ENCODE results near the gene AP1AR. TPM values are rescaled to one million over a fixed set of nuclear protein-coding genes. Genes with fewer than 3 reads are reported as not detected.
A peak's percentile ranks its signal among the peaks of the same experiment; 100 is the strongest.
"Not testable (repeated sequence)": the region's sequence is repeated elsewhere in the genome, so short reads cannot be mapped to it uniquely, and the experiment has no call there.

AP1AR gene, protein sequence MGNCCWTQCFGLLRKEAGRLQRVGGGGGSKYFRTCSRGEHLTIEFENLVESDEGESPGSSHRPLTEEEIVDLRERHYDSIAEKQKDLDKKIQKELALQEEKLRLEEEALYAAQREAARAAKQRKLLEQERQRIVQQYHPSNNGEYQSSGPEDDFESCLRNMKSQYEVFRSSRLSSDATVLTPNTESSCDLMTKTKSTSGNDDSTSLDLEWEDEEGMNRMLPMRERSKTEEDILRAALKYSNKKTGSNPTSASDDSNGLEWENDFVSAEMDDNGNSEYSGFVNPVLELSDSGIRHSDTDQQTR
- polyA plus RNA-seq (ENCODE audit: insufficient read length), result 50.5 TPM
- long read RNA-seq, donor 1, partial matches to known transcripts, result 0 of 5 reads
- long read RNA-seq, donor 1, other reads (novel, unspliced or antisense), result 0 of 5 reads
- long read RNA-seq, donor 2, transcript AP1AR-201 (10 exons, 2,902 nt), result major isoform, 9 of 9 reads
- long read RNA-seq, donor 2, partial matches to known transcripts, result 0 of 9 reads
- long read RNA-seq, donor 2, other reads (novel, unspliced or antisense), result 0 of 9 reads
- long read RNA-seq, donor 3, transcript AP1AR-201 (10 exons, 2,902 nt), result major isoform, 5 of 8 reads
- long read RNA-seq, donor 3, partial matches to known transcripts, result 0 of 8 reads
- long read RNA-seq, donor 3, other reads (novel, unspliced or antisense), result 0 of 8 reads
- long read RNA-seq, donor 4, partial matches to known transcripts, result 0 of 1 reads
- long read RNA-seq, donor 4, other reads (novel, unspliced or antisense), result 0 of 1 reads
- long read RNA-seq, donor 5, transcript AP1AR-201 (10 exons, 2,902 nt), result major isoform, 11 of 13 reads
- long read RNA-seq, donor 5, partial matches to known transcripts, result 0 of 13 reads
- long read RNA-seq, donor 5, other reads (novel, unspliced or antisense), result 0 of 13 reads
- long read RNA-seq, donor 6, transcript AP1AR-201 (10 exons, 2,902 nt), result major isoform, 5 of 5 reads
- long read RNA-seq, donor 6, partial matches to known transcripts, result 0 of 5 reads
- long read RNA-seq, donor 6, other reads (novel, unspliced or antisense), result 0 of 5 reads
- long read RNA-seq, donor 7, transcript AP1AR-201 (10 exons, 2,902 nt), result major isoform, 13 of 14 reads
- long read RNA-seq, donor 7, partial matches to known transcripts, result 0 of 14 reads
- long read RNA-seq, donor 7, other reads (novel, unspliced or antisense), result 0 of 14 reads
- long read RNA-seq, donor 8, partial matches to known transcripts, result 23 of 27 reads
- long read RNA-seq, donor 8, other reads (novel, unspliced or antisense), result 0 of 27 reads

DNA sequence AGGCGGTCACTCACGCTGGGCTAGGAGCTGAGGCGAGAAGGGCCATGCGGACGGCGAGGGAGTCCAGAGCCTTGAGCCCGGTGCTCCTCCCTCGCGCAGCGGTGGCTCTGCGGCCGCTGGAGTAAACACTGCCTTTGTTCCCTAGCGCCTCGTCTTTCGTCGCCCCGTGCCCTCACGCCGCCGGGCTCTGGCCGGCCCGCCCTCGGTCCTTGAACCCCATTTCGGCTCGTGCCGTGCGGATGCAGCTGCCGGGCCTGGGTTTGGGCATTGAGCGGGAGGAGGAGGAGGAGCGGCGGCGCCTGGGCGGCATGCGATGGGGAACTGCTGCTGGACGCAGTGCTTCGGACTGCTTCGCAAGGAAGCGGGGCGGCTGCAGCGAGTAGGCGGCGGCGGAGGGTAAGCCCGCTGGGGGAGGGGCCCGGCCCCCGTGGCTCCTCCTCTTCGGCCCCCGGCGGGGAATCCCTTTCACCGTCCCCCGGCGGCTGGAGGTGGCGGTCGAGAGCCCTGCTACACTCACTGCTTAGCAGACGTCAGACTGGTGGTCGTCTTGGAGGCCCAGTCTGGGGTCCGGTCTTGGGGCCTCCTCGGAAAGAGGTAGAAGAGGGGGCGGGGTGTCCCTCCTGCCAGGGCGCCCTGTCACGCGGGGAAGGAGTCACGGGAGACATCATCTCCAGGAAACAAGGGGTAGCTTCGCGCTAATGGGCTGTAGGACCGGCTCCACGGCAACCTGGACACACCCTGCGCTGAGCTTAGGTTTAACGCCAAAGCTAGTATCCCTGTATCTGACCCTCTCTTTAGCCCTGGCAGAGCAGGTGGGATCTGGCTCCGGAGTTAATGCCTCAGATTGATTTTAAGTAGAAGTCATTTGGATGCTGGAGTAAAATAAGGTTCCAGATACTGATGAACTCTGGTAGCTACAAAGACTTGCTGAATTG is at the start of gene AP1AR:
AP1AR (plus strand) TSS at position 9 of the 935 bp plus-strand sequence; CDS start at position 314, 305 bp downstream.
- DNase-seq, result peak; percentile 85

DNA sequence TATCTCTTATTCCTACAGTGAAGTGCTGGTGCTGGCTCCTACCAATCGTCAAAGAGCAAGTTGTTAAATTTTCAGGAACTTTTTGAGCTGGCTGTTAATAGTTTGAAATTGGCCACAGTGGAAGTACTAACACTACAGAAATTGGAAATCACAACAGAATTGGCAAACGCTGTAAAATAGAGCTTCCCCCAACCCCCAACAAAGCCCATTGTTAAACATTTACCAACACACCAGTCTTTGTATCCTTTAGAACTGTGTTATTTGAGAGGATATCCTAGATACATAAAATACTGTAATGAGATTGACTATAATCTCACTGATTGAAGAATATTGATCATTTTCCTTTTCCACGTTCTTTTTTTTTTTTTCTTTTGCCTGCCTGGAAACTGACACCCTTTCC is 49.0 kb upstream of the AP1AR start:
- DNase-seq, result no peak

DNA sequence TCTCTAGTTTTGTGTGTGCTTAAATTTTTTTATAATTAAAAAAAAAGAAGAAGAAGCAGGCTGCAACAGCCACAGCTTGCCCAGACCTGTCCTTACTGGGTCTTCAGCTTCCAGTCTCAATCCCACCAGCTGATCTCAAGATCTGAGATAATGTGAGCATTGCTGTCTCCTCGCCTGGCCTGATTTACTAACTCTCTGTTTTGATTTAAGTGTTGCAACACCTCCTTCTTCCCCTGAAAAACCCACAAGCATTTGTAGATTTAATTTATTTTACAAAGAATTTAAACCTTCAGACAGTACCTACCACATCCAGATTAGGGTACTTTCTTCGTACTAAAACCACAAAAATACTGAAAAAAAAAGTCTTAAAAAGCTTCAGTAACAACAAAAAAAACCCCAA is 48.3 kb upstream of the AP1AR start:
- DNase-seq, result no peak

DNA sequence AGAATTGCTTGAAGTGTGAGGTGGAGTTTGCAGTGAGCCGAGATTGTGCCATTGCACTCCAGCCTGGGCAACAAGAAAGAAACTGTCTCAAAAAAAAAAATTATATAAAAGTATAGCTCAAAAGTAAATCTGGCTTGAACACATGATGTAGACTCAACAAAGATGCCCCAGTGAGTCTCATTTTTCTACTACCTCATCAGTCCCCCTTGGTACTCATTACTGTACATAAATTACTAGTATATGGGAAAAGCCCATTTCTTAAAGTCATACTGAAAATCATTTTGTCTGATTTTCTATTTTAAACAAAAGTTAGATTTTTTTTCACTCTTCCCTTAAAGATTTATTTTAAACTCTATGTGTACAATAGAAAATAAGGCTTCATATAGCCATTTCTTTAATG is 47.1 kb upstream of the AP1AR start:
- no peak for DNase-seq

DNA sequence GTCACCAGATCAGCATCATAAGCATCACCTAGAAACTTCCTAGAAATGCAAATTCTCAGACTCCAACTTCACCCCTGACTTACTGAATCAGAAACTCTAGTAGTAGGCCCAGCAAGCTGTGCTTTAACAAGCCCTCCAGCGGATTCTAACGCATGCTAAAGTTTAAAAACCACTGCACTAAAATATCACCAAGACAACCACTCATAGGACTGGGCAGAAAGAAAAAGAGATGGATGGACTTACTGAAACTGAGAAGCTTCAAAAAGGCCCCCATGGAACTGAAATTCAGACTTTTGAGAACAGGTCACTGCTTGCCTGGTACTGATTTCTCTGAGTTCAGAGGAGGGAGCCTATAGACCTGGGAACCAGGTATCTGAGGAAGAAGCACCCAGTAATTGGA is 46.3 kb upstream of the AP1AR start:
- no peak for DNase-seq

DNA sequence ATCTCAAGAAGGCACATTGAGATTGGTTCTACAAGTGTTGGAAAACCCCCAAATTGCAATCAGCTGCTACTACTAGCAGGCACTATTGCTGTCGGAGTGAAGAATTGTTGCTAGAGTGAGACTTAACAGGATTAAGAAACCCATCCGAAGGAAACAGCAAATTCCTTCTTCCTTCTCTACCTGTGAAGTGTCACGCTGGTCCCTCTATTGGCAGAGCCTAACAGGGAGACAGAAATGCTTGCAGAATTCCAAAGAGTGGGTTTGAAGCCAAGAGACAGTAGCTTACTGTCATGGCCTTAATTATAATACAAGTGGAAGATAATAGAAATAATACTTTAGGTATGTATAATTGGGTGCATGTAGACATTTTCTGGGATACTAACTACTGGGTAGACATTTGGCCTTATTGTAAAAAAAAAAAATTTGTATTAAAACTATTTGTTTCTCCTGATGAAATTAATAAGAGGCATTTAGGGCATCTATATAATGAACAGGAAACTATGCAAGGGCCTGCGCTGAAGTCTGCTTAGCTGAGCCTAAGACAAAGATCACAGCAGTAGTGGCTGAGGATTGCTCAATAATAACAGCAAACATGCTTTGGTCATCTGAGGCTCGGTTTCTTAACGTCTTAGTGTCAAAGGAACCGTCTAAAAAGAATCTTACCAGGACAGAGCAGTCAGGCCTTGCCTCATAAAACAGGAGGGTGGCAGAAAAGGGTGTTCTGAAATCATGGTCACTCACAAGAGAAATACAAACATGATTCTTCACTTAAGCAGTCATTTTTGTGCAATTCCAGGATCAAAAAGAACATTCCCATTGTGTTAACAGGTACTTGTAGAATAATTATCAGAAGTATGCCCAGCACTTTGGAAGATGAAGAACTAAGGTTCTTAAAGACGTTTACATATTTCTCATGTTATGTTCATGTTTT is 45.6 kb upstream of the AP1AR start:
- DNase-seq, result no peak

DNA sequence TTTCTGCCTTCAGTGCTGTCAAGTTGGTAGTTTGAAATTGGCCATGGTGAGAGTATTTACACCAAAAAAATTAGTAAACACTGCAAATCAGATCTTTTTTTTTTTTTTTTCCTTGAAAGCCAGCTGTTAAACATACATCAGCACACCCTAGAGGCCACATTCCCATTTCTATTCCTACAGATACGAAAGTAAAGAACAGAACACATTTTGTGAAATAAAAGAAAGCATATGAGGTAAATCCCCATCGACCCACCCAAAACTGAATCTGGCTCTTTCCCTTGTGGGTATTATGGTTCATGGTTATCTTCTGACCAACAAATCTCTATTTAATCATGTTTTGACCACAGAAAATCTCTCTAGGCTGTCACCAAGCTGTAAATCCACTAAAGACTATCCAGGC is 41.8 kb upstream of the AP1AR start:
- no peak for DNase-seq

DNA sequence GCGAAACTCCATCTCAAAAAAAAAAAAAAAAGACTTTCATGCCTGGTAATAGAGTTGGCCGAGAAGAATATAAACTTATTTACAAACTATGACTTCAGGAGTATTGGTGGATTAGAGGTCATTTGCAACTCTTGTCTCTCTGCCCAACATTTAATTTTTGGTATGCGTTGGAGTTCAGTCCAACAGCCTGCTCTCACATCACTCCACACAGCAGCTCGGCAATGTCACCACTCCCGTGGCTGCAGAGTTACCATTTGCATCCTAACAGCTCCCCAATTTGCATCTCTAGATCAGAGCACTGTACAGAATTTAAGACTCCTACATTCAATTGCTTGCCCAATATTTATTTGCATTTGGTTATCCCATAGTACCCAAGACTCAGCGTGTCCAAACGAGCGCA is 40.9 kb upstream of the AP1AR start:
- DNase-seq, result no peak

DNA sequence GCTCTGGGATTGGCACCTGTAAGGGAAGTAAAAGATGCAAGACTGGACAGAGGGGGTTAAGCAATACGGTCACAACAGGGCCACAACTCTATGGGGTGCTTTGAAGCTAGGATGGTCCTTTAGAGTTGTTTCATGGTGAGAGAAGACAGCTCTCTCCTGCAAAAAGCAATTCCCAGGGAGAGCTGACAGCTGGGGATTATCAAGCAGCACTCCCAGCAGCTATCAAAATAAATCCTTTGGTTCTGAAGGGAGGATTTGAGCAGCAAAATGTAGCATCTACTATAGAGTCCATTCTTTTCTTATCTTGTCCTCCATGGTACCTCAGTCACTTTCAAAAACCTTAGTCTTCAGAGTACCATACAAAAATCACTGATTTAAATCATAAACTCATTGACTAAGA is 35.1 kb upstream of the AP1AR start:
- DNase-seq, result no peak

DNA sequence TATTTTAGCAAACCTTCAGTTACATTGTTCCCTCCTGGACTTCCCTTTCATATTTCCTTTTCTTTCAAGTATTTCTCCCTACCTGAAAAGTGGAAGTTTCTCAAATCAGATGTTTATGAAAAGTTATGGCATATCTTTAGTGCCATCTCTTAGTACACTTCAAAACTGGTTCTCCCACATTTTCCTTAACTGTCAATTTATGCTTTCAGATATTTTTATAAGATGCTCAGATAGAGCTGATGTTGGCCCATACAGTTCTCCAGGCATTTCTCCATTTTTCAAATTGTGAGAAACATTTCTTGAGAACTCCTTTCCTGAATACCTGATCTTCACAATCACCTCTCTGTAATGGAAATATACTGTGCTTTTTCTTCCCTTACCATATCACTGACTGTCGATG is 32.5 kb upstream of the AP1AR start:
- DNase-seq, result no peak

DNA sequence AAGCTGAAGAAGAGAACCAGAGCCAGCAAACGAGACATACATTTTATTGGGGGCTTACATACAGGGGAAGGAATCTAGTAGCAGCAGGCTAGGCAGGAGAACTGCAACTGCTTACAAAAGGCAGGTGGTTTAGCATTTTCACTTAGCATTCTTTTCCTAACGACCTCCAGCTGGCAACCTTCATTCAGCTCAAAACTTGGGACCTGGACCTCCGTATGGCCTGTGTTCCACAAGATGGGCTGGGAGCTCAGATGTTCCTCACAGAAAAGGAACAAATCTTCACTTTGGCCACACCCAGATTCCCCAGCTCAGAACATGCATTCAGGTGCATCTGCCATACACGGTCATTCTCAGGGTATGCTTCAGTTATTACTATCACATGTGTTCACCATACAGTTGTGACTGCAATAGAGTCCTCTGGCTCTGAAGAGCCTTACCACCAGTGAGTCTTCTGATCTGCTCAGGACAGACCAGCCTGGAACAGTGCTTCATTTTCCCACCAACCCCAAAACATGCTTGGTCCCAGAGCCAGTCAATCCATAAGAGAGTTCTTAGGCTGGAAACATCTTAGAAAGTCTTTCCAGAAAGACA is 29.6 kb upstream of the AP1AR start:
- DNase-seq, result no peak

DNA sequence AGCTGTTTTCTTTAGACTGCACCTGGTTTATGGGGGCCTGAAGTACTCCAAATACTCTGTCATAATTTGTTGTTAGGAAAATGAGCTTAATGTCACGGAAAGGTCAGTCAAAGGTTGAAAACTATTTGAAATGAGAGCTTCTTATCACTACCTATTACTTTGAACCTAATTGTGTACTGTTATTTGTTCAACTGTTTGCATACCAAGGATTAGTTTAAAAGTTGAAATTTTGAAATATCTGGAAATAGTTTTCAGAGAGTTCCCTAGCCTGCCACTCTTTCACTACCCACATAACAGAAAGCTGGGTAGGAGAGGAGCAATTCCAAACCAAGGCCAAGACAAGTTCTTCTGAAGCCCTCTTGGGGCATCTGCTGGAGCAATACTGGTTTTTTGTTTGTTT is 28.0 kb upstream of the AP1AR start:
- DNase-seq, result no peak

DNA sequence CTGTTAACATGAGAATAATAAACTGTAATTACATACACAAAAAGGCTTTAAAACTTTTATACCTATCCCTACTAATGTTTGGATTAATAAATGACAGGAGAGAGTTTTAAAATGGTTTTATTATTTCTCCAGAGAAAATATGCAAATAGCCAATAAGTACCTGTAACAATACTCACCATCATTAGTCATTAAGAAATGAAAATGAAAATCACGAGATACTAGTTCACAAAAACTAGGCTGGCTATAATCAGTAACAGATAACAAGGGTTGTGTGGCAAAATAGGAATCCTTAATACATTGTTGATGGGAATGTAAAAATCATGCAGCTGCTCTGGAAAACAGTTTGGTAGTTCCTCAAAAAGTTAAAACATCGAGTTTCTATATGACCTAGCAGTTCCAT is 25.2 kb upstream of the AP1AR start:
- no peak for DNase-seq

DNA sequence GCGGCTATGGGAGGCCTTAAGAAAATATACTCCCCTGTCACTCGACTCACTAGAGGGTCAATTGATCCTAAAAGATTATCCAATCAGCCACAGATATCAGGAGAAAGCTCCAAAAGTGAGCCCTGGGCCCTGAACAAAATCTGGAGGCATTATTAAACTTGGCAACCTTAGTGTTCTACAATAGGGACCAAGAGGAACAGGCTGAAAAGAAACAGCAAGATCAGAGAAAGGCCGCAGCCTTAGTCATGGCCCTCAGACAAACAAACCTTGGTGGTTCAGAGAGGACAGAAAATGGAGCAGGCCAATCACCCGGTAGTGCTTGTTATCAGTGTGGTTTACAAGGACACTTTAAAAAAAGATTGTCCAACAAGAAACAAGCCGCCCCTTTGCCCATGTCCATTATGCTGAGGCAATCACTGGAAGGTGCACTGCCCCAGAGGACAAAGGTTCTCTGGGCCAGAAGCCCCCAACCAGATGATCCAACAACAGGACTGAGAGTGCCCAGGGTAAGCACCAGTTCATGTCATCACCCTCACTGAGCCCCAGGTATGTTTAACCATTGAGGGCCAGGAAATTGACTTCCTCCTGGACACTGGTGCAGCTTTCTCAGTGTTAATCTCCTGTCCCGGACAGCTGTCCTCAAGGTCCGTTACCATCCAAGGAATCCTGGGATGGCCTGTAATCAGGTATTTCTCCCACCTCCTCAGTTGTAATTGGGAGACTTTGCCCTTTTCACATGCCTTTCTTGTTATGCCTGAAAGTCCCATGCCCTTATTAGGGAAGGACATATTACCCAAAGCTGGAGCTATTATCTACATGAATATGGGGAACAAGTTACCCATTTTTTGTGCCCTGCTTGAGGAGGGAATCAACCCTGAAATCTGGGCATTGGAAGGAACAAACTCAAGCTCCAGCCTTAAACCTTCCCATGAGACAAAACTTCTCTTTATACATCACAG is 23.2 kb upstream of the AP1AR start:
- not testable (repeated sequence) for DNase-seq

DNA sequence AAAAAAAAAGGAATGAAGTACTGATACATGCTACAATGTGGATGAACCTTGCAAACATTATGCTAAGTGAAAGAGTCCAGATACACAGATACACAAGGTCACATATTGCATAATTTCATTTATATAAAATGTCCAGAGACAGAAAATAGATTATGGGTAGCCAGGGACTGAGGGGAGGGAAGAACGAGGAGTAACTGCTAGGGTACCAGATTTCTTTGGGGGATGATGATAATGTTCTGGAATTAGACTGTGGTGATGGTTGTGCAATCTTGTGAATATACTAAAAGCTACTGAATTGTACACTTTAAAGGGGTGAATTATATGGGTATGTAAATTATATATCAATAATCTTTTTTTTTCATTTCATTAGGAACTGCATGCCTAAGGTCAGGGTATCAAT is 20.8 kb upstream of the AP1AR start:
- DNase-seq, result no peak

DNA sequence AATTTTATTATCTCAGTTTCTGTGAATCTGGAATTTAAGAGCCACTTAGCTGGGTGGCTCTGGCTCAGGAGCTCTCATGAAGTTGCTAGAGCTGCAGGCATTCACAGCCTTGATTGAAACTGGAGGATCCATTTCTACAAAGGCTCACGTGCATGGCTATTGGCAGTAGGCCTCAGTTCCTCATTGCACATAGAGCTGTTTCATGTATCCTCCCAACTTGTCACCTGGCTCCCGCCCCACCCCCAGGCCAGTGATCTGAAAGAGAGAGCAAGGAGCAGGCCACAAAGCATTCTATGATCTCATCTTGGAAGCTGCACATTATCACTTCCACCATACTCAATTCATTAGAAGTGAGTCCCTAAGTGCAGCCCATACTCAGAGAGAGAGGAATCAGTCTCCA is 18.5 kb upstream of the AP1AR start:
- no peak for DNase-seq

DNA sequence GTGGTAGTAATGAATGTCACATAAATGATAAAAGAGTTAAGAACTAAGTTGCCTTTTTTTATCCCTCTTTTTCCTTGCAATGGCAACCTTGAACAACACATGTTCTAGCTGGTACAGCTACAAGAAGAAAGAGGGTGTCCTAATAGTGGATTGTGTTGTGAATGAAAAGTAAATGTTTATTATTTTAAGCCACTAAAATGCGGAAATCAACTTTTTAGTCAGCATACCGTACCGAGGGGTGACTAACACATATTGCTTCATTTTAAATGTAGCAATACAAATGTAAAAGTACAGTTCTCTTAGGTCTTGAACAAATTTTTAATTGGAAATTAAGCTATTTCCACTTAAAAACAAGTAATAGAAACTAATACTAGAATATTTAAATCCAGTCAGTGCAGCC is 17.7 kb upstream of the AP1AR start:
- DNase-seq, result no peak
